ENCODE measurements around the gene AJAP1. TPM values are rescaled to one million over a fixed set of nuclear protein-coding genes. Genes with fewer than 3 reads are reported as not detected.

Gene AJAP1
- total and polyA plus RNA-seq, 2 donors, result 0.98 to 1.2 TPM

GRCh38 chr1:4668743-4669700, 14.6 kb downstream of the AJAP1 start:
- Histone ChIP-seq H3K36me3 (ENCODE audit: insufficient read depth) (no peaks in the 10 kb centered on the region), H3K4me1 (ENCODE audit: insufficient read depth) (no peaks in the 10 kb centered on the region), H3K4me3 (ENCODE audit: low read depth, low read length) (no peak overlapping the region), H3K27ac (ENCODE audit: low read depth) (no peak overlapping the region)
- no peak for DNase-seq (ENCODE audit: extremely low spot score)
- WGBS, result 59% methylated on average over 13 of the region's 13 CpGs

- no peaks in the 10 kb centered on the region for H3K4me1 ChIP-seq (ENCODE audit: insufficient read depth)
- WGBS, result 63% methylated on average over 4 of the region's 4 CpGs
- no peaks in the 10 kb centered on the region for H3K36me3 ChIP-seq (ENCODE audit: insufficient read depth)
Measured at GRCh38 chr1:4670265-4670664, 15.9 kb downstream of the AJAP1 start.

GRCh38 chr1:4671828-4672227, 17.4 kb downstream of the AJAP1 start:
- H3K36me3 ChIP-seq (ENCODE audit: insufficient read depth), result no peaks in the 10 kb centered on the region
- WGBS, result 76% methylated on average over 13 of the region's 13 CpGs

More at GRCh38 chr1:4670265-4670664, 15.9 kb downstream of the AJAP1 start:
- H3K27ac ChIP-seq (ENCODE audit: low read depth), result no peak overlapping the region
- DNase-seq (ENCODE audit: extremely low spot score), result no peak
- H3K4me3 ChIP-seq (ENCODE audit: low read depth, low read length), result no peak overlapping the region

GRCh38 chr1:4673494-4673893, 19.1 kb downstream of the AJAP1 start:
- no peak for DNase-seq (ENCODE audit: extremely low spot score)
- no peak overlapping the region for H3K27ac ChIP-seq (ENCODE audit: low read depth)
- no peaks in the 10 kb centered on the region for H3K4me1 ChIP-seq (ENCODE audit: insufficient read depth)
- H3K4me3 ChIP-seq (ENCODE audit: low read depth, low read length), result no peak overlapping the region
- 79% methylated on average over 9 of the region's 9 CpGs for WGBS
- no peaks in the 10 kb centered on the region for H3K36me3 ChIP-seq (ENCODE audit: insufficient read depth)

More at GRCh38 chr1:4671828-4672227, 17.4 kb downstream of the AJAP1 start:
- Histone ChIP-seq H3K27ac (ENCODE audit: low read depth) (no peak overlapping the region), H3K4me3 (ENCODE audit: low read depth, low read length) (no peak overlapping the region), H3K4me1 (ENCODE audit: insufficient read depth) (no peaks in the 10 kb centered on the region)
- DNase-seq (ENCODE audit: extremely low spot score), result no peak

GRCh38 chr1:4674117-4674516, 19.7 kb downstream of the AJAP1 start:
- 69% methylated on average over 5 of the region's 5 CpGs for WGBS
- no peak for DNase-seq (ENCODE audit: extremely low spot score)
- Histone ChIP-seq H3K4me1 (ENCODE audit: insufficient read depth) (no peaks in the 10 kb centered on the region), H3K36me3 (ENCODE audit: insufficient read depth) (no peaks in the 10 kb centered on the region), H3K27ac (ENCODE audit: low read depth) (no peak overlapping the region), H3K4me3 (ENCODE audit: low read depth, low read length) (no peak overlapping the region)

GRCh38 chr1:4674676-4675075, 20.3 kb downstream of the AJAP1 start:
- 85% methylated on average over 13 of the region's 13 CpGs for WGBS
- Histone ChIP-seq H3K27ac (ENCODE audit: low read depth) (no peak overlapping the region), H3K4me3 (ENCODE audit: low read depth, low read length) (no peak overlapping the region), H3K36me3 (ENCODE audit: insufficient read depth) (no peaks in the 10 kb centered on the region), H3K4me1 (ENCODE audit: insufficient read depth) (no peaks in the 10 kb centered on the region)
- DNase-seq (ENCODE audit: extremely low spot score), result no peak

- Histone ChIP-seq H3K4me1 (ENCODE audit: insufficient read depth) (no peaks in the 10 kb centered on the region), H3K27ac (ENCODE audit: low read depth) (no peak overlapping the region), H3K4me3 (ENCODE audit: low read depth, low read length) (no peak overlapping the region), H3K36me3 (ENCODE audit: insufficient read depth) (no peaks in the 10 kb centered on the region)
- WGBS, result 84% methylated on average over 21 of the region's 21 CpGs
- DNase-seq (ENCODE audit: extremely low spot score), result no peak
Measured at GRCh38 chr1:4675454-4676186, 21.2 kb downstream of the AJAP1 start.

GRCh38 chr1:4676253-4676652, 21.8 kb downstream of the AJAP1 start:
- 73% methylated on average over 9 of the region's 9 CpGs for WGBS
- no peak overlapping the region for H3K4me3 ChIP-seq (ENCODE audit: low read depth, low read length)
- no peaks in the 10 kb centered on the region for H3K4me1 ChIP-seq (ENCODE audit: insufficient read depth)
- no peak for DNase-seq (ENCODE audit: extremely low spot score)
- no peak overlapping the region for H3K27ac ChIP-seq (ENCODE audit: low read depth)
- no peaks in the 10 kb centered on the region for H3K36me3 ChIP-seq (ENCODE audit: insufficient read depth)

GRCh38 chr1:4677608-4678007, 23.2 kb downstream of the AJAP1 start:
- Histone ChIP-seq H3K4me3 (ENCODE audit: low read depth, low read length) (no peak overlapping the region), H3K27ac (ENCODE audit: low read depth) (no peak overlapping the region), H3K4me1 (ENCODE audit: insufficient read depth) (no peaks in the 10 kb centered on the region), H3K36me3 (ENCODE audit: insufficient read depth) (no peaks in the 10 kb centered on the region)
- DNase-seq (ENCODE audit: extremely low spot score), result no peak
- 81% methylated on average over 7 of the region's 7 CpGs for WGBS

- DNase-seq (ENCODE audit: extremely low spot score), result no peak
- WGBS, result 91% methylated on average over 3 of the region's 3 CpGs
- Histone ChIP-seq H3K36me3 (ENCODE audit: insufficient read depth) (no peaks in the 10 kb centered on the region), H3K27ac (ENCODE audit: low read depth) (no peak overlapping the region), H3K4me3 (ENCODE audit: low read depth, low read length) (no peak overlapping the region), H3K4me1 (ENCODE audit: insufficient read depth) (no peaks in the 10 kb centered on the region)
Measured at GRCh38 chr1:4678066-4678717, 23.8 kb downstream of the AJAP1 start.

GRCh38 chr1:4681026-4681425, 26.6 kb downstream of the AJAP1 start:
- no peak for DNase-seq (ENCODE audit: extremely low spot score)
- 75% methylated on average over 9 of the region's 9 CpGs for WGBS
- no peak overlapping the region for H3K27ac ChIP-seq (ENCODE audit: low read depth)
- H3K36me3 ChIP-seq (ENCODE audit: insufficient read depth), result no peaks in the 10 kb centered on the region
- H3K4me3 ChIP-seq (ENCODE audit: low read depth, low read length), result no peak overlapping the region
- H3K4me1 ChIP-seq (ENCODE audit: insufficient read depth), result no peaks in the 10 kb centered on the region

GRCh38 chr1:4682607-4683220, 28.3 kb downstream of the AJAP1 start:
- no peaks in the 10 kb centered on the region for H3K36me3 ChIP-seq (ENCODE audit: insufficient read depth)
- 82% methylated on average over 2 of the region's 2 CpGs for WGBS
- no peak overlapping the region for H3K27ac ChIP-seq (ENCODE audit: low read depth)
- H3K4me3 ChIP-seq (ENCODE audit: low read depth, low read length), result no peak overlapping the region
- no peaks in the 10 kb centered on the region for H3K4me1 ChIP-seq (ENCODE audit: insufficient read depth)
- no peak for DNase-seq (ENCODE audit: extremely low spot score)

- H3K27ac ChIP-seq (ENCODE audit: low read depth), result no peak overlapping the region
- H3K4me1 ChIP-seq (ENCODE audit: insufficient read depth), result no peaks in the 10 kb centered on the region
- no peak overlapping the region for H3K4me3 ChIP-seq (ENCODE audit: low read depth, low read length)
- H3K36me3 ChIP-seq (ENCODE audit: insufficient read depth), result no peaks in the 10 kb centered on the region
- DNase-seq (ENCODE audit: extremely low spot score), result no peak
- 66% methylated on average over 8 of the region's 8 CpGs for WGBS
Measured at GRCh38 chr1:4684136-4684535, 29.7 kb downstream of the AJAP1 start.

All from urinary bladder (tissue), 4 donors.